GM21367 (cell line): ENCODE data around the gene SPAG16.
"Not testable (repeated sequence)": the region's sequence is repeated elsewhere in the genome, so short reads cannot be mapped to it uniquely, and the experiment has no call there.

ENCODE experiments used
- ATAC-seq: cut with Tn5 transposase; IDR thresholded peaks from one replicate; pipeline ENCODE4 v1.9.1; 2021; ENCODE audit not compliant: unreplicated experiment

SPAG16 gene

GRCh38 chr2:213407027-213407426 lies 122.8 kb downstream of the SPAG16 start:
- ATAC-seq = not testable (repeated sequence)

GRCh38 chr2:213408426-213409070 lies 124.3 kb downstream of the SPAG16 start:
- ATAC-seq = not testable (repeated sequence)

GRCh38 chr2:213410687-213411086 lies 126.4 kb downstream of the SPAG16 start:
- ATAC-seq = not testable (repeated sequence)

GRCh38 chr2:213411582-213412289 lies 127.5 kb downstream of the SPAG16 start:
- no peak for ATAC-seq

- ATAC-seq = no peak
These were observed 130.8 kb downstream of the SPAG16 start for GRCh38 chr2:213415093-213415492.

GRCh38 chr2:213416832-213417231 lies 132.6 kb downstream of the SPAG16 start:
- ATAC-seq = no peak

- ATAC-seq = no peak
These were observed 135.7 kb downstream of the SPAG16 start for GRCh38 chr2:213419980-213420379.

- ATAC-seq = no peak
These were observed 136.6 kb downstream of the SPAG16 start for GRCh38 chr2:213420828-213421385.

GRCh38 chr2:213422211-213422610 lies 137.9 kb downstream of the SPAG16 start:
- ATAC-seq = no peak

GRCh38 chr2:213425618-213426017 lies 141.4 kb downstream of the SPAG16 start:
- ATAC-seq = no peak

GRCh38 chr2:213429516-213429915 lies 145.3 kb downstream of the SPAG16 start:
- ATAC-seq = no peak

- no peak for ATAC-seq
These were observed 159.7 kb downstream of the SPAG16 start for GRCh38 chr2:213443921-213444320.

GRCh38 chr2:213451542-213452239 lies 167.4 kb downstream of the SPAG16 start:
- no peak for ATAC-seq

GRCh38 chr2:213455316-213456008 lies 171.2 kb downstream of the SPAG16 start:
- ATAC-seq = no peak

- ATAC-seq = no peak
These were observed 191.2 kb downstream of the SPAG16 start for GRCh38 chr2:213475433-213475832.

- ATAC-seq = no peak
These were observed 192.4 kb downstream of the SPAG16 start for GRCh38 chr2:213476641-213477040.

- no peak for ATAC-seq
These were observed 205.8 kb downstream of the SPAG16 start for GRCh38 chr2:213490087-213490486.

GRCh38 chr2:213491376-213491775 lies 207.1 kb downstream of the SPAG16 start:
- no peak for ATAC-seq

GRCh38 chr2:213496226-213496625 lies 212.0 kb downstream of the SPAG16 start:
- ATAC-seq = no peak

GRCh38 chr2:213500881-213501280 lies 216.6 kb downstream of the SPAG16 start:
- no peak for ATAC-seq

- no peak for ATAC-seq
These were observed 239.9 kb downstream of the SPAG16 start for GRCh38 chr2:213524164-213524563.
